Measurements from ENCODE around the gene GAGE12F.
"Not testable (repeated sequence)": the region's sequence is repeated elsewhere in the genome, so short reads cannot be mapped to it uniquely, and the experiment has no call there.

GRCh38 chrX:49550989-49551388 is 9.7 kb upstream of the GAGE12F start, which contains the start of gene GAGE12E:
- not testable (repeated sequence) for TF ChIP-seq EZH2 (IDR thresholded peaks at IDR 0.05; ENCODE audit: borderline replicate concordance, low read depth, low read length, poor library complexity, severe bottlenecking); CTCF (conservative IDR thresholded peaks at IDR 0.05; ENCODE audit: low read depth, low read length)

Measured in A673 (cell line).